ENCODE measurements around the gene ASTN2.

GRCh38 chr9:117098331-117098730, 316.5 kb downstream of the ASTN2 start:
- TF ChIP-seq POLR2A (IDR thresholded peaks at IDR 0.05) (no peak), CTCF (IDR thresholded peaks at IDR 0.05) (no peak)

All from Peyer's patch (tissue), 4 donors.